Measurements from ENCODE around the gene SPATC1L. TPM values are rescaled to one million over a fixed set of nuclear protein-coding genes. Genes with fewer than 3 reads are reported as not detected.

Gene SPATC1L
- total RNA-seq, 1 donor from 2014 or later = 8.6 TPM

DNA sequence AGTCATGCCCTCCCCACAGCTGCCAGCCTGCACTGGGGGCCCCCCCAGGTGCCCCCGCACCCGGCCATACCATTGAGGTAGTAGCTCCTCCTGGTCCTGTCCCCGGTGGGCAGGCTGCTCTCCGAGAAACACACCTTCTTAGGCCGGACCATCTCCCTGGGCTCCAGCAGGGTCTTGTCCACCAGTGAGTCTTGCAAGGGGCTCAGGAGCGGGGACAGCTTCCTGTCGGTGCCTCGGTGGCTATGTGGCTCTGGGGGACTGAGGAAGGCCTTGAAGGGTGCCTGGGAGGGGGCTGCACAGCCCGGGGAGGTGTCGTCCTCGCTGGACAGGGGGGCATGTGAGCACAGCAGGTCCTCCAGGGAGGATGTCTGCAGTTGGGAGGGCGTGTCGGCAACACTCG is 16.0 kb downstream of the SPATC1L start:
- ATAC-seq = no peak
- no peak overlapping the region for H3K27ac ChIP-seq
- H3K9me3 ChIP-seq = no peaks in the 10 kb centered on the region
- H3K27me3 ChIP-seq (ENCODE audit: low read depth) = no peaks in the 10 kb centered on the region
- no peak overlapping the region for H3K4me3 ChIP-seq
- no peaks in the 10 kb centered on the region for H3K36me3 ChIP-seq
- intact Hi-C loops (cut with DNase I) = no loop called here
- no peaks in the 10 kb centered on the region for H3K4me1 ChIP-seq
- no peak for DNase-seq
- no peak for TF ChIP-seq CTCF (IDR thresholded peaks at IDR 0.05)

DNA sequence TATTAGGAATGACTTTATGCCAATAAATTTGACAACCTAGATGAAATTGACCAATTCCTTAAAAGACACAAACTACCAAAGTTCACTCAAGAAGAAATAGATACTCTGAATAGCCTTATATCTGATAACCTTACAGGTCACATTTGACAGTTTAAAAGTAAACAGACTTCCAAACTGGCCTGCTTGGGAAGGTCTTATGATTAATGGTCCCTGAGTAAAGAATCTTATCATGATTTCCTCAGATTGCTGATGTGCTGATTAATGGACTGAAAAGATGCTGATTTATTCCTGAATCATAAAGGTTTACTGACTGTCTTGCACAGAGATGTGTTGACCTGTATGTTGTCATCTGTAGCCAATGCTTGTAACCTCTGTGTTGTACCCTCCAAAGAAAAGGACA is 19.2 kb downstream of the SPATC1L start:
- Histone ChIP-seq H3K27me3 (ENCODE audit: low read depth) (no peaks in the 10 kb centered on the region), H3K4me1 (no peaks in the 10 kb centered on the region), H3K4me3 (no peak overlapping the region), H3K9me3 (no peaks in the 10 kb centered on the region), H3K27ac (no peak overlapping the region), H3K36me3 (no peaks in the 10 kb centered on the region)
- no peak for ATAC-seq
- TF ChIP-seq CTCF (IDR thresholded peaks at IDR 0.05) = no peak
- no peak for DNase-seq
- intact Hi-C loops (cut with DNase I) = no loop called here

GRCh38 chr21:46163380-46163779 is 20.9 kb downstream of the SPATC1L start:
- Histone ChIP-seq H3K27me3 (ENCODE audit: low read depth) (no peaks in the 10 kb centered on the region), H3K27ac (no peak overlapping the region), H3K36me3 (no peaks in the 10 kb centered on the region), H3K9me3 (no peaks in the 10 kb centered on the region), H3K4me1 (no peaks in the 10 kb centered on the region), H3K4me3 (no peak overlapping the region)
- DNase-seq = no peak
- no peak for TF ChIP-seq CTCF (IDR thresholded peaks at IDR 0.05)
- intact Hi-C loops (cut with DNase I) = no loop called here
- ATAC-seq = no peak

GRCh38 chr21:46161633-46162592 is 22.3 kb downstream of the SPATC1L start:
- Histone ChIP-seq H3K4me1 (no peaks in the 10 kb centered on the region), H3K27me3 (ENCODE audit: low read depth) (no peaks in the 10 kb centered on the region), H3K9me3 (no peaks in the 10 kb centered on the region), H3K27ac (no peak overlapping the region), H3K4me3 (no peak overlapping the region), H3K36me3 (no peaks in the 10 kb centered on the region)
- ATAC-seq (peak in 1 of 2 donors; percentile 12), DNase-seq (no peak)
- no peak for TF ChIP-seq CTCF (IDR thresholded peaks at IDR 0.05)
- intact Hi-C loops (cut with DNase I) = no loop called here

- no peaks in the 10 kb centered on the region for H3K4me1 ChIP-seq
- DNase-seq (no peak), ATAC-seq (no peak)
- no peak overlapping the region for H3K27ac ChIP-seq
- intact Hi-C loops (cut with DNase I) = no loop called here
- no peak overlapping the region for H3K4me3 ChIP-seq
- H3K36me3 ChIP-seq = no peaks in the 10 kb centered on the region
- no peak for TF ChIP-seq CTCF (IDR thresholded peaks at IDR 0.05)
- no peaks in the 10 kb centered on the region for H3K9me3 ChIP-seq
- no peaks in the 10 kb centered on the region for H3K27me3 ChIP-seq (ENCODE audit: low read depth)
These were observed 23.2 kb downstream of the SPATC1L start for GRCh38 chr21:46160907-46161632.

All from lower lobe of right lung (tissue), 2 donors.